ENCODE measurements around the gene RPH3AL.
A peak's percentile ranks its signal among the peaks of the same experiment; 100 is the strongest.
"Not testable (repeated sequence)": the region's sequence is repeated elsewhere in the genome, so short reads cannot be mapped to it uniquely, and the experiment has no call there.

RPH3AL gene

GRCh38 chr17:168614-169013 lies 184.0 kb downstream of the RPH3AL start:
- not testable (repeated sequence) for DNase-seq

- DNase-seq: no peak
Measured at GRCh38 chr17:165939-166338, 186.7 kb downstream of the RPH3AL start.

GRCh38 chr17:164303-165235 lies 188.0 kb downstream of the RPH3AL start:
- DNase-seq: peak in 1 of 2 donors; percentile 28

- DNase-seq: no peak
Measured at GRCh38 chr17:163514-164098, 189.0 kb downstream of the RPH3AL start.

- DNase-seq: no peak
Measured at GRCh38 chr17:162689-163088, 189.9 kb downstream of the RPH3AL start.
